H1 (cell line): ENCODE data around the gene CACNB4. TPM values are rescaled to one million over a fixed set of nuclear protein-coding genes. Genes with fewer than 3 reads are reported as not detected.

Source experiments
- BRCA1 ChIP-seq: IDR thresholded peaks from 2 replicates; pipeline ENCODE4 v1.6.1; 2012; ENCODE audit warnings: low read depth, low read length, improper control_type of control experiment
- KDM4A ChIP-seq: IDR thresholded peaks from one replicate; pipeline ENCODE4 v1.7.1; 2012; ENCODE audit warnings: low read depth, mild to moderate bottlenecking, moderate library complexity, low read length, inconsistent platforms; ENCODE audit not compliant: severe bottlenecking
- SP4 ChIP-seq: IDR thresholded peaks from 2 replicates; pipeline ENCODE4 v1.6.1; 2012; ENCODE audit warnings: low read length, inconsistent platforms
- polyA plus RNA-seq, 7 experiments: library from polyadenylated mRNA; depleted of rRNA in 3 of 7; stranded (reverse) in 5 of 7; unstranded in 2 of 7; fragments of >200 nt in 5 of 7; fragments of 200-250 nt in 2 of 7; gene quantifications; 1 replicate in 5 of 7; 2 replicates in 1 of 7; 4 replicates in 1 of 7; pipeline versions ENCODE4 v1.2.1 to v1.2.3, GENCODE V29; 2011 to 2013; ENCODE audit warnings: missing spikeins in 2 of 7, mixed read lengths in 2 of 7
- total RNA-seq: library from RNA; stranded (reverse); fragmentation: NEBNext Ultra II Directional; extraction: Animal tissue kit (Norgen Biotek cat#: 25700); gene quantifications from 2 replicates; pipeline ENCODE4 v1.2.1, GENCODE V29; 2021
- TF ChIP-seq, protein P1 (sequence below): fragments of 300-600 bp; sonication (generic); IDR thresholded peaks from 2 replicates; pipeline ENCODE4 v1.7.1; 2012; ENCODE audit warnings: low read length, moderate library complexity, mild to moderate bottlenecking, inconsistent platforms; ENCODE audit not compliant: insufficient replicate concordance

The CACNB4 gene
- total and polyA plus RNA-seq, 2 of the 8 experiments (the other 6 are each of a cell fraction or from before 2014, with no cell fraction given): 2.0 to 4.0 TPM

DNA sequence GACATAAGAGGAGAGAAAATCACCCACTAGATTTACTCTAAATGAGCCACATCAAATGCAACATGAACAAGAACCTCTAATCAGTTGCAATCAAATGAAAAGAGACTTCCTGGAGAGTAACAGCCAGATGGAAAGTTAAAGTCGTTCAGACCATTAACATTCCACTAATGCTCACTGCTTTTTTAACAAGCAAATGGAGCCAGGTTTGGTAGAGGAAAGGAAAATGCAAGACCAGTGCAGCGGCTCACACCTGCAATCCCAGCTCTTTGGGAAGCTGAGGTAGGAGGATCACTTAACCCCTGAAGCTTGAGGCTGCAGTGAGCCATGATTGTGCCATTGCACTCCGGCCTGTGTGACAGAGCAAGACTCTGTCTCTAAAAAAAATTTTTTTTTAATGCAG is 48.5 kb downstream of the CACNB4 start (continued):
- TF ChIP-seq, protein P1, sequence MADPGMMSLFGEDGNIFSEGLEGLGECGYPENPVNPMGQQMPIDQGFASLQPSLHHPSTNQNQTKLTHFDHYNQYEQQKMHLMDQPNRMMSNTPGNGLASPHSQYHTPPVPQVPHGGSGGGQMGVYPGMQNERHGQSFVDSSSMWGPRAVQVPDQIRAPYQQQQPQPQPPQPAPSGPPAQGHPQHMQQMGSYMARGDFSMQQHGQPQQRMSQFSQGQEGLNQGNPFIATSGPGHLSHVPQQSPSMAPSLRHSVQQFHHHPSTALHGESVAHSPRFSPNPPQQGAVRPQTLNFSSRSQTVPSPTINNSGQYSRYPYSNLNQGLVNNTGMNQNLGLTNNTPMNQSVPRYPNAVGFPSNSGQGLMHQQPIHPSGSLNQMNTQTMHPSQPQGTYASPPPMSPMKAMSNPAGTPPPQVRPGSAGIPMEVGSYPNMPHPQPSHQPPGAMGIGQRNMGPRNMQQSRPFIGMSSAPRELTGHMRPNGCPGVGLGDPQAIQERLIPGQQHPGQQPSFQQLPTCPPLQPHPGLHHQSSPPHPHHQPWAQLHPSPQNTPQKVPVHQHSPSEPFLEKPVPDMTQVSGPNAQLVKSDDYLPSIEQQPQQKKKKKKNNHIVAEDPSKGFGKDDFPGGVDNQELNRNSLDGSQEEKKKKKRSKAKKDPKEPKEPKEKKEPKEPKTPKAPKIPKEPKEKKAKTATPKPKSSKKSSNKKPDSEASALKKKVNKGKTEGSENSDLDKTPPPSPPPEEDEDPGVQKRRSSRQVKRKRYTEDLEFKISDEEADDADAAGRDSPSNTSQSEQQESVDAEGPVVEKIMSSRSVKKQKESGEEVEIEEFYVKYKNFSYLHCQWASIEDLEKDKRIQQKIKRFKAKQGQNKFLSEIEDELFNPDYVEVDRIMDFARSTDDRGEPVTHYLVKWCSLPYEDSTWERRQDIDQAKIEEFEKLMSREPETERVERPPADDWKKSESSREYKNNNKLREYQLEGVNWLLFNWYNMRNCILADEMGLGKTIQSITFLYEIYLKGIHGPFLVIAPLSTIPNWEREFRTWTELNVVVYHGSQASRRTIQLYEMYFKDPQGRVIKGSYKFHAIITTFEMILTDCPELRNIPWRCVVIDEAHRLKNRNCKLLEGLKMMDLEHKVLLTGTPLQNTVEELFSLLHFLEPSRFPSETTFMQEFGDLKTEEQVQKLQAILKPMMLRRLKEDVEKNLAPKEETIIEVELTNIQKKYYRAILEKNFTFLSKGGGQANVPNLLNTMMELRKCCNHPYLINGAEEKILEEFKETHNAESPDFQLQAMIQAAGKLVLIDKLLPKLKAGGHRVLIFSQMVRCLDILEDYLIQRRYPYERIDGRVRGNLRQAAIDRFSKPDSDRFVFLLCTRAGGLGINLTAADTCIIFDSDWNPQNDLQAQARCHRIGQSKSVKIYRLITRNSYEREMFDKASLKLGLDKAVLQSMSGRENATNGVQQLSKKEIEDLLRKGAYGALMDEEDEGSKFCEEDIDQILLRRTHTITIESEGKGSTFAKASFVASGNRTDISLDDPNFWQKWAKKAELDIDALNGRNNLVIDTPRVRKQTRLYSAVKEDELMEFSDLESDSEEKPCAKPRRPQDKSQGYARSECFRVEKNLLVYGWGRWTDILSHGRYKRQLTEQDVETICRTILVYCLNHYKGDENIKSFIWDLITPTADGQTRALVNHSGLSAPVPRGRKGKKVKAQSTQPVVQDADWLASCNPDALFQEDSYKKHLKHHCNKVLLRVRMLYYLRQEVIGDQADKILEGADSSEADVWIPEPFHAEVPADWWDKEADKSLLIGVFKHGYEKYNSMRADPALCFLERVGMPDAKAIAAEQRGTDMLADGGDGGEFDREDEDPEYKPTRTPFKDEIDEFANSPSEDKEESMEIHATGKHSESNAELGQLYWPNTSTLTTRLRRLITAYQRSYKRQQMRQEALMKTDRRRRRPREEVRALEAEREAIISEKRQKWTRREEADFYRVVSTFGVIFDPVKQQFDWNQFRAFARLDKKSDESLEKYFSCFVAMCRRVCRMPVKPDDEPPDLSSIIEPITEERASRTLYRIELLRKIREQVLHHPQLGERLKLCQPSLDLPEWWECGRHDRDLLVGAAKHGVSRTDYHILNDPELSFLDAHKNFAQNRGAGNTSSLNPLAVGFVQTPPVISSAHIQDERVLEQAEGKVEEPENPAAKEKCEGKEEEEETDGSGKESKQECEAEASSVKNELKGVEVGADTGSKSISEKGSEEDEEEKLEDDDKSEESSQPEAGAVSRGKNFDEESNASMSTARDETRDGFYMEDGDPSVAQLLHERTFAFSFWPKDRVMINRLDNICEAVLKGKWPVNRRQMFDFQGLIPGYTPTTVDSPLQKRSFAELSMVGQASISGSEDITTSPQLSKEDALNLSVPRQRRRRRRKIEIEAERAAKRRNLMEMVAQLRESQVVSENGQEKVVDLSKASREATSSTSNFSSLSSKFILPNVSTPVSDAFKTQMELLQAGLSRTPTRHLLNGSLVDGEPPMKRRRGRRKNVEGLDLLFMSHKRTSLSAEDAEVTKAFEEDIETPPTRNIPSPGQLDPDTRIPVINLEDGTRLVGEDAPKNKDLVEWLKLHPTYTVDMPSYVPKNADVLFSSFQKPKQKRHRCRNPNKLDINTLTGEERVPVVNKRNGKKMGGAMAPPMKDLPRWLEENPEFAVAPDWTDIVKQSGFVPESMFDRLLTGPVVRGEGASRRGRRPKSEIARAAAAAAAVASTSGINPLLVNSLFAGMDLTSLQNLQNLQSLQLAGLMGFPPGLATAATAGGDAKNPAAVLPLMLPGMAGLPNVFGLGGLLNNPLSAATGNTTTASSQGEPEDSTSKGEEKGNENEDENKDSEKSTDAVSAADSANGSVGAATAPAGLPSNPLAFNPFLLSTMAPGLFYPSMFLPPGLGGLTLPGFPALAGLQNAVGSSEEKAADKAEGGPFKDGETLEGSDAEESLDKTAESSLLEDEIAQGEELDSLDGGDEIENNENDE: no peak
- TF ChIP-seq SP4: no peak
- TF ChIP-seq BRCA1: no peak
- no peak for TF ChIP-seq KDM4A
